GM21717 (cell line): ENCODE data around the gene CDK3.
A peak's percentile ranks its signal among the peaks of the same experiment; 100 is the strongest.
"Not testable (repeated sequence)": the region's sequence is repeated elsewhere in the genome, so short reads cannot be mapped to it uniquely, and the experiment has no call there.

Experiments
- ATAC-seq: cut with Tn5 transposase; IDR thresholded peaks from one replicate; pipeline ENCODE4 v1.9.1; 2021; ENCODE audit warnings: mild to moderate bottlenecking, moderate library complexity; ENCODE audit not compliant: unreplicated experiment

The CDK3 gene

DNA sequence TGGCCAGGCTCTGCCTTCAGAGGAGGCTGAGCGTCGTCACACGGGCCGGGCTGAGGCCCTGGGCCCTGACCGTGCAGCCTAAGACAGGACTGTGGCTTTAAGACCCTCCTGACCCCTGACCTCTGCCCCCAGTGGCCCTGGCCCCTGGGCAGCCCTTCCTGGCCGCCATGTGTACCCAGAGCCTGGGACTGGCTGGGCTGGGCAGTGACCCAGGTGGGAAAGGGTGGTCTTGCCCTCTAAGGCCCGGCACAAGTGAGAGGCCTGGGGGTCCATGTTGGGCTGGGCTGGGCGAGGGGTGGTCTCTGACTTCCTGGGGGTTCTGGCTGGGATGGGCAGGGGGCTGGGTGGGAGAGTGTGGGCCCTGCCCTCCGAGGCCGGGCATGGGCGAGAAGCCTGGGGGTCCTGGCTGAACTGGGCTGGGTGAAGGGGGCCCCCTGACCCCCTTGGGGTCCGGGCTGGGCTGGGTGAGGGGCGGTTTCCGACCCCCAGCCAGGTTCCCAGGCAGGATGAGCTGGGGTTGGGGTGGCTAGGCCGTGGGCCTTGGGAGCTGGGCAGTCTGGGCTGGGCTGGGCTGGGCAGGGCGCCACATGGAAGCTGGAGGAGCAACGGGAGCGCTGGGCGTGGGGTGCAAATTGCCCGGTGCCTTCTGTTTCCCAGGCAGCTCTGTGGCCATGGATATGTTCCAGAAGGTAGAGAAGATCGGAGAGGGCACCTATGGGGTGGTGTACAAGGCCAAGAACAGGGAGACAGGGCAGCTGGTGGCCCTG is at the start of gene CDK3:
CDK3 (plus strand) TSS at position 101 of the 767 bp plus-strand sequence; CDS start at position 672, 571 bp downstream.
- ATAC-seq, result no peak

DNA sequence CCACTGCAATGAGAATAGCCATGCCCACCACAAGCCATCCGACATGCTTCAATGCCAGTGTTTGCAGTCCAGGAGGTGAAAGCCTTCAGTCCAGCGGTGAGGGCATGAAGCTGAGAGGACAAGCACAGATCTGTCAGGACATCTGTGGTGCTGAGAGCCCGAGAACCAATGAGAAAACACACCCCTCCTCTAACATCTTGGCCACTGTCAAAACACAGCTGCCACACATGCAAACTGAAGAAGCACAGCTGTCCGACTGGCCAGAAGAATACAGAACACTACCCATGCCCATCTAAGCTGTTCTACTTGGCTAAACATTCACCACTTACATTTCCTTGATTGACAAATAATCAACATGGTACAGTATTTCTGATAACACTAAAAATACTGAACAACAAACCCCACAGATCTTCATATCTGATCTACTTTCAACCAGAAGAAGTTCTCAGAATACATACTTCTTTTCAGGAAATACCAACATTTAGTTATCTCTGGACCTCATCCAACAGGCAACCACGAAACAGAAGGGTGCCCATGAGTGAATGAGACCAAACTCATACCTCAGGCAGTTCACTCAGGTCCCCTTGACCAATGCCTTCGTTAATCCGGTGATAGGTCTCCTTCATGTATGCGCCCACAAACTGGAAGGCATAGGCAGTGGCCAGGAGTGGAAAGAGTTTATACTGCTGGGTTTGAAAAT is 49.6 kb upstream of the CDK3 start:
- no peak for ATAC-seq

DNA sequence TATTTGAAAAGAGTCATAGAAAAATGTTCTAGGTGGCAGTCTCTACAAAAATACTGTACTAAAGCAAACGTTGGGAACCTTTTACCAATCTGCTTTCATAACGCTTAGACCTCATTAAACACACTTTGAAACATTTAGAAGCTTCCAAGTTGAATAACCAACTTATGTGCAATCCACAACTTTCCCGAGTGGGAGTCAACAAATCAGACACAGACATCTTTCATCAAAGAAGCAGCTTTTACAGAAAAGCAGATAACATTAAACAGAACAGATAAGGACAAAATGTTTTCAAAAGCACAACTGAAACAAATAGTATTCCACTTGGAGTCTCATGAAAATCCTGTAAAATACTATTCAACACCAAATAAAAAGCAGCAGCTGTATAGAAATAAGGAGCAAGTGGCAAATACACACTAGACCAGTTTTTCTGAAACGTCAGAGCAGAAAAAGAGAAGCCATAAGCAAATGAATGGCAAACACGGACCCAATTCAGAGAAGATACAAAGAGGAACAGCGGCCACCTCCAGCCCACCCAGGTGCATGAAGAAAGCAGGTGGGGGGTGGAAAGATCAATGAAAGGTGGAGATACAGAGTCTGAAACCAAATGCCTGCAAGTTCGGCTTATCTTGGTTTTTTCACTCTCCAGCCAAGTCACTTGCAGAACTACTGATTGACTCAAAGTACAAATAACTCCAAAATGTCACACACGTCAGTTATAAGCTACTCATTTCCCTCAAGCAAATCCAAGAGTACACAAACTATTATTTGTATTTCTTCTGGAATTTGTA is 41.4 kb upstream of the CDK3 start:
- ATAC-seq, result no peak

DNA sequence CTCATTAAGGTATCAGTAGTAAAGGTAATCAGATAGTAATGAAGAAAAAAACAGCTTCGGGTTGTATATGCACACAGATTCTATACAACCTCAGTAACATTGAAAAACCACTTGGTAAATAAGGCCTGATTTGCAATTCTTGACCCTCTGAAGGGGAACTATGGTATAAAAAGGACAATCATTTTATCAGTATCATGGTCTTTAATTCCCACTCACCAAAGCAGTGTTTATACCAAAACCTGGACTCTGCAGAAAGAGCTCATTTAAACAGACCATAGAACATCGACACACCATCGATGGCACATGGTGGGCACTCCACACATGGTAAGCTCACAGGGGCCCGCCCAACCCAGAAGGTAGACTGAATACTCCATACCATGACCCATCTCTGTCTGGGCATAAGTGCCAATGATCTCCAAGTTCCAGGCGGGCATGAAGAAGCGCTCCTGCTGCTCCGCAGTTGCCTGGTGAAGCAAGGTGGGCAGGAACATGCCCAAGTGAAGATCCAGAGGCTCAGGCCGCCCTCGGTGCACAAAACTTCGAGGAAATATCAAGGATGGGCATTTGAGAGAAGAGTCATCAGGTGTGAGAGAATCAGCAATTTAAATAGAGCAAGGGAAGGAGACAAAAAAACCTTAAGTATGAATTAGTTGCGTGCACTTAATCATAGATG is 40.7 kb upstream of the CDK3 start:
- ATAC-seq, result no peak

DNA sequence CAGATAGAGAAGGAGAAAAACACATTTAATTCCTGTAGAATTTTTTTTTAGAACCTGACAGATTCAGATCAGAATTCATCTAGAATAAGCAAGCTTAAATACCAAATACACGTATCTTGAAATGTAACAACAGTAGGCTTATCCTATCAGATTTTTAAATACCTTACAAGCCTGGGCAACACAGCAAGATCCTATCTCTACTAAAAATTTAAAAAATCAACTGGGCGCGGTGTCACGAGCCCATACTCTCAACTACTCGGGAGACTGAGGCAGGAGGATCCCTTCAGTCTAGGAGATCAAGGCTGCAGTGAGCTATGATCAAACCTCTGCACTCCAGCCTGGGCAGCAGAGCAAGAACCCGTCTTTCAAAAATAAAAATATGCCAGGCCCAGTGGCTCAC is 35.2 kb upstream of the CDK3 start:
- no peak for ATAC-seq

DNA sequence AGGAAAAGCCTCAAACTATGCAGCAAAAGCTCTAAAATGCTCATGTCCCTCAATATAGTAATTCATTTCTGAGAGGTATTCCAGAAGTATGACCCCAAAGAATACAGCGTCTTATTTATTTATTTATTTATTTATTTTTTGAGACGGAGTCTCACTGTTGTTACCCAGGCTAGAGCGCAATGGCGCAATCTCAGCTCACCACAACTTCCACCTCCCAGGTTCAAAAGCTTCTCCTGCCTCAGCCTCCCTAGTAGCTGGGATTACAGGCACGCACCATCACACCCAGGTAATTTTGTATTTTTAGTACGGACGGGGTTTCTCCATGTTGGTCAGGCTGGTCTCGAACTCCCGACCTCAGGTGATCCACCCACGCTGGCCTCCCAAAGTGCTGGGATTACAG is 31.6 kb upstream of the CDK3 start:
- ATAC-seq, result not testable (repeated sequence)

DNA sequence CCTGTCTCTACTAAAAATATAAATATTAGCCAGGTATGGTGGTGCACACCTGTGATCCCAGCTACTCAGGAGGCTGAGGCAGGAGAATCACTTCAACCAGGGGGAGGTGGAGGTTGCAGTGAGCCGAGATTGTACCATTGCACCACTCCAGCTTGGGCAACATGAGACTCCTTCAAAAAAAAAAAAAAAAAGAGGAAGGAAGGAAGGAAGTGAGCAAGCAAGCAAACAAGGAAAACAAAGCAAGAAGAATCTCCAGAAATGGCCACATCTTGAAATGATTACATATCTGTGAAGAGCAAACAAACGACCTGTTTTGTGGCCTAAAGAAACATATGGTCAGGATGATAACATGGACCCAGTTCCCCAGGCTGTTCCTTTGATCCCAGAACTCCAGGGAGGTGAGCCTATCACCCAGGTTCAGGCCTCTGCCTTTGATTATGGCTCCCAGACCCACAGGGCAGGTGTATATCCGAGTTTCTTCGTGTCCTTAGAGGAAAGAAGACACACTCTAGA is 30.6 kb upstream of the CDK3 start:
- no peak for ATAC-seq

DNA sequence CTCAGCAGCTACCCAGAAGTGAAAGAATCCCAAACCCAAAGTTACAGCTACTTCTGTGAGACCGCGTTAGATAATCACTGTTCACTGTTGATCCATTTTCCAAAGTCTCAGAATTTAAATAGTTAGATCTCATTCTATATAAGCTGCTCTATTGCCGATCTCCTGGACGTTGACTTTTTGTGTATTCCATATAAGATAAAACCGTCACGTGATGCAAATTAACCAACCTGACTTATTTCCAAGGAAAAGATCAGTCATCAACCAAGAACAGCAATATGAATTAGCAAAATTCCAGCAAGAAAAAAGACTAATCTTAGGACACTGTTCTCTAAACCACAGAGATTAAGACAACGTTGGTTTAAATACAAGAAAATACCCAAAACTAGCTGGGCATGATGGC is 30.0 kb upstream of the CDK3 start:
- no peak for ATAC-seq

DNA sequence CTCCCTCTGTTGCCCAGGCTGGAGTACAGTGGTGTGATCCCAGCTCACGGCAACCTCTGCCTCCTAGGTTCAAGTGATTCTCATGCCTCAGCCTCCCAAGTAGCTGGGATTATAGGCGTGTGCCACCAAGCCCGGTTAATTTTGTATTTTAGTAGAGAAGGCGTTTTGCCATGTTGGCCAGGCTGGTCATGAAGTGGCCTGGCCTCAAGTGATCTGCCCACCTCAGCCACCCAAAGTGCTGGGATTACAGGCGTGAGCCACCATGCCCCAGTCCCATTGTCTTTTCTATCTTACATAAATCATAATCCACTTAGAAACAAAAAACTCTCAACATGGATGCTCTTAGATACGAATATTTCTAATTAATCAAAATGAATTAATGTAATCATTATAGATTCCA is 25.5 kb upstream of the CDK3 start:
- not testable (repeated sequence) for ATAC-seq

DNA sequence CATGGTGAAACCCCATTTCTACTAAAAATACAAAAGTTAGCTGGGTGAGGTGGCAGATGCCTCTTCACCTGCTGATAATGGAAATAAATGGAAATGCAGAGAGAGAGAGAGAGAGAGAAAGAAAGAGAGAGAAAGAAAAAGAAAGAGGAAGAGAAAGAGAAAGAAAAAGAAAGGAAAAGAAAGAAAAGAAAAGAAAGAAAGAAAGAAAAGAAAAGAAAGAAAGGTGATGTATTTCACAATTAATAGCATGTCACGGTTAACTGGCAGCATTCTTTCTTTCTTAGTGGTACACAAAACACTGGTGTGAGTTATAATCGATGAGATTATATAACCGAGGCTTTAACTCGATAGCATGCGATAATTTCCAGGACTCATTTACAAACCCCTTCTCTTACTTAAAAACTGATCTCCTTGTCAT is 24.9 kb upstream of the CDK3 start:
- ATAC-seq, result no peak

DNA sequence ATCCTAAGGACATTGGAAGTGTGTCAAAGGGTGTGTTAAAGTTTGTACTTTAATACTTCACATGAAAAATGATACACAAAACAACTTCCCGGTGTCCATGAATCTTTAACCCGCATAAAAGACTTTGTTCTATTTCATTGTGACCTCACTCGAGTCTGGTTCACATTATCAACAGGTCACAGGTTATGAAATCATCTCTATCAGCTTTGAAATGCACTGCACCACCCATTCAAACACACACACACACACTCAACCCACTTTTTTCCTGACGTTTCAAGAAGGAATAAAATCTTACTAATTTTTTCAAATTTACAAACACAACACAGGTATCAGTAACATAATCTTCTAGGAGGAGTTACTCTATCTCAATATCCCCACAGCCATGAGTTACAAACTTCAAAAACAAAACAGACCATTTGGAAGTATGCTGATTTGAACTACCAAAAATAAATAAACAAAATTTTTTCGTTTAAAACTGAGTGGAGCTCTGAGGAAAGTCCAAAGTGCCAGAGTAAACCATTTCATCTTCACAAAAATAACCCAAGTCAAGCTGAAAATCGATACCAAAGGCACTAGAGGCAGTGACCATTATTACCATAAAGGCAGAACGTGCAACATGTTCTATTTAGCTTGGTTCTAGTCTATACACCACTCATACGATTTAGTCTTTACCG is 24.3 kb upstream of the CDK3 start:
- no peak for ATAC-seq

DNA sequence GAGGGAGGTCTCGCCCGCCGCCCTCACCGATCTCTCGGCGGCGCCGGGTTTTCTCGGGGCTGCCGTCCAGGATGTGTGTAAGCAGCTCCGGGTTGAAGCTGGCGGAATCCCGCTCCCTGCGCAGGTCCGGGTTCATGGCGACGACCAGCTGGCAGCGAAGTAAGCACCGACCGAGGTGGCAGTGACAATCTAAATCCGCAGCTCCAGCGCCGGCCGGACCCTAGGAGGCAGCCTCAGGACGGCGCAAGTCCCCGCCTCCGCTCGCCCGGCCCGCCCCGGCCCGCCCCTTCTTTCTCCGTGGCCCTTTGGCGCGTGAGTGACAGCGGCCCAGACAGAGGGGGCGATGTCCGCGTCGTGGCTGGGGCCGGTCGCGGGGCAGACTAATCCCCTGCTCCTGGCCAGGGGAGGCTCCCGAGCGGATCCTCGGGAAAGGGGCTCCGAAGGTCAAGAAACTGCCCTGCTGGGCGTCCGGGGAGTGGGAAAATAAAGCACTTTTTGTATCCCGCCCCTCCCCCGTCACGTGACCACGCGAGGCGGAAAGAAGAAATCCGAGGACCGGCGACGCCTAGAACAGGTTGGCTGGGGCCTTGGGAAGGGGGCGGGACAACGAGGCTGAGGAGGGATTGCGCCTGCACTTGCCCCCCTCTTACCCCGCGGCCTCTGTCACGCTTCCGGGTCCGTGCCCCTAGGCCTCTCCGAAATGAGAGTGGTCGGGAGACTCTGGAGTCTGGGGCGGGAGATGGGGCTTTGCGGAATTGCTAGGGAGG is 21.5 kb upstream of the CDK3 start, which contains the start of the genes ACOX1 and TEN1:
ACOX1 (minus strand) TSS at position 229 of the 767 bp plus-strand sequence; CDS start at position 136, 93 bp downstream.
TEN1 (plus strand) TSS at position 303 of the 767 bp plus-strand sequence. CDS start 6,953 bp downstream, outside the sequence.
- peak; percentile 89 for ATAC-seq

DNA sequence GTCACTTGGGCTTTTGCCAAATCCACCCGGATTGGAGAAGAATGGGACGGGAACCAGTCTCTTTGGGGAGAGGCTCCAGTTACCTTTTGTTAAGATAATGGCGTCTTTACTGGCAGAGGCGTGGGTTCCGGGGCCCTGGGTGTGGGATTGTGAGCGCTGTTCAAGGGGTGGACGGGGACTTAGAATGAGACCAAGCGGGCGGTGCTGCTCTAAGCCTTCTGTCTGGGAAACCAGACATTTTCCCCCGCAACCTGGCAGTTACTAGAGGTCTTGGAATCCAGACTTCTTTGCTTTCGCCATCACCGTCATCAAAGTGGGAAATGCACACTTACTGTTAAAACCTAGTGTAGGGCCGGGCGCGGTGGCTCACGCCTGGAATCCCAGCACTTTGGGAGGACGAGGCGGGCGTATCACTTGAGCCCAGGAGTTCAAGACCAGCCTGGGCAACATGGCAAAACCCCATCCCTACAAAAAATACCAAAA is 20.9 kb upstream of the CDK3 start:
- ATAC-seq, result no peak

DNA sequence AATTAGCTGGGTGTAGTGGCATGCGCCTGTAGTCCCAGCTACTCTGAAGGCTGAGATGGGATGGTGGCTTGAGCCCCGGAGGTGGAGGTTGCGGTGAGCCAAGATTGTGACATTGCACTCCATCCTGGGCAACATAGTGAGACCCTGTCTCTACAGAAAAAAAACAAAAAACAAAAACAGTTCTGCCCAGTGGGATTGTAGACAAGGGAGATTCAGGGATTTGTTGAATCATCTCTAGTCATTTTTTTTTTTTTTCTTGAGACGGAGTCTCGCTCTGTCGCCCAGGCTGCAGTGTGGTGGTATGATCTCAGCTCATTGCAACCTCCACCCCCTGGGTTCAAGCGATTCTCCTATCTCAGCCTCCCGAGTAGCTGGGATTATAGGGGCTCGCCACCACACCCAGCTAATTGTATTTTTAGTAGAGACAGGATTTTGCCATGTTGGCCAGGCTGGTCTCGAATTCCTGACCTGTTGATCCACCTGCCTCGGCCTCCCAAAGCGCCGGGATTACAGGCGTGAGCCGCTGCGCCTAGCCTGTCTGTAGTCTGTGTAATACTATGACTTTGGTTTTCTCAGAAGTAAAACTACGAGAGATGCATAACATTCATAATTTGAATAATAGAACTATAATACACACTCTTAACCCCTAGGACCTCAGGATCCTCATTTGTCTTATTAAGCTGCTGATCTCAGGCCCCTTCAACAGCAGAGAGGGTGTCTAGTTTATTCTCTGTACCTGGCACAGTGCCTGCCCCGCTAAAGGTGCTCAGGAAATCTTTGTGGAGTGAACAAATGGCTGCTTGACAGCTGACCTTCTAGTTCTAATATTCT is 20.3 kb upstream of the CDK3 start:
- no peak for ATAC-seq

DNA sequence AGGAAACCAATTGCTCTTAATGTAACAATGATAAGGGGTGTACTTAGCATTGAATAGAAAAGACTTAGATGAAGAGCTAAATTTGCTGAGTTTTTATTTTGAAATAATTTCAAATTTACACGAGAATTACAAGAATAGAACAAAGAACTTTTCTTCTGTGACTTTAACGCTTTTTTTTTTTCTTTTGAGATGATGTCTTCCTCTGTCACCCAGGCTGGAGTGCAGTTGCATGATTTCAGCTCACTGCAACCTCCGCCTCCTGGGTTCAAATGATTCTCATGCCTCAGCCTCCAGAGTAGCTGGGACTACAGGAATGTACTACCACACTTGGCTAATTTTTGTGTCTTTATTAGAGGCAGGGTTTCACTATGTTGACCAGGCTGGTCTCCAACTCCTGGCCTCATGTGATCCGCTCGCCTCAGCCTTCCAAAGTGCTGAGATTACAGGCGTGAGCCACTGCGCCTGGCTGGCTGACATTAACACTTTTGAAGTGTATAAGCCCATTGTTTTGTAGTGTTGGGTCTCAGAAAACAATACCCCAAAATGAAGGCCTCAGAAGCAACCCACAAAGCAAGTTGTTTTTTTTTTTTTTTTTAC is 19.5 kb upstream of the CDK3 start:
- no peak for ATAC-seq

DNA sequence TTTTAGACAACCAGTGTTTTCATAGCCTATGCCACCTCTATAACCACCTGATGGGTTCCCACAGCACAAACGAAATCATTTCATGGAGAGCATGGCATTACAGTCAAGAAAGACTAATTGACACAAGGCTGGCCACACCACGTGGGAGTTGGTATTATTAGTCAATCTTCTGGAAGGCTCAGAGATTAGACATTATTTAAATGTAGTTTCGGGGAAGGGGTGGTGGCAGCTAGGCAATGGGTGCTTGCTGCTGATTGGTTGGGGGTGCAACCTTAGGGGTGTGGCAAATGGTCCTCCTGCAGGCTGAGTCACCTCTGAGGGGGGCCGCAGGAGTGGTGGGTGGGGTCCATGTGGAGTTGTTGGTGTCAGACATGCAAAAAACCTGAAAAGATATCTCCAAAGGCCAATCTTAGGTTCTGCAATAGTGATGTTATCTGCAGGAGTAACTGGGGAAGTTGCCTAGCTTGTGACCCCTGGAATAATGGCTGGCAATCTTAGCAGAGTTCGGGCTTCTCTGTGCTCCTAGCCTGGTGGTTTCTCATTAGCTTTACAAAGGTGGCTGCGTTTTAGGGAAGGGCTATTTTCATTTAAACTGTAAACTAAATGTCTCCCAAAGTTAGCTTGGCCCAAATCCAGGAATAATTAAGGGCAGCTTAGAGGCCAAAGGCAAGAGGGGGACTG is 17.0 kb upstream of the CDK3 start:
- ATAC-seq, result no peak

DNA sequence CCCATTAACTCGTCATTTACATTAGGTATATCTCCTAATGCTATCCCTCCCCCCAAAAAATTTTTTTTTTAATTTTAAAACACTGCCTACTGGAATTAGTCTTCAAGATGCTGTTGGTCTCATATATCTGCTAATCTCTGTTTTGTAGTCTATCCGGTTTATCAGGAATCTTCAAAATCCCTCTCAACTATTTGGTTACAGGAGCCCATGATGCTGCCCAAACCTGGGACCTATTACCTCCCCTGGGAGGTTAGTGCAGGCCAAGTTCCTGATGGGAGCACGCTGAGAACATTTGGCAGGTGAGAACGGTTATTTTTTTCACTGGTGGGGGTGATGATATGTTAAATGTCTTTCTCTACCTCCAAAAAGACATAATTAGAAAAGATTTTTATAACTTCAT is 14.7 kb upstream of the CDK3 start:
- no peak for ATAC-seq
